Activated naive CD8-positive, alpha-beta T cell treated with anti-CD3 and anti-CD28 coated beads, Interleukin-2, amount 10 ng/mL, durations not matched to agents 7 days and 5 days (primary cell): ENCODE results near the gene CRX. TPM values are rescaled to one million over a fixed set of nuclear protein-coding genes. Genes with fewer than 3 reads are reported as not detected.
"Not testable (repeated sequence)": the region's sequence is repeated elsewhere in the genome, so short reads cannot be mapped to it uniquely, and the experiment has no call there.

ENCODE experiments used
- ATAC-seq: fragments of 150-1000 bp; cut with Tn5 transposase; one replicate; pipeline ENCODE4 v1.10.0; 2021; ENCODE audit warnings: low read depth, moderate library complexity
- POLR2A ChIA-PET: fragments of 350-600 bp; sonication (Branson Sonifier 250); formaldehyde crosslinking; loops from one replicate; lab custom pipeline; 2021; ENCODE audit warnings: antibody characterized with exemption; lab: Charles Lee
- DNase-seq: peaks from one replicate; pipeline ENCODE4 v3.0.0; 2021
- H3K27ac Mint-ChIP-seq: one replicate; pipeline ENCODE4 v1.8.0; 2022; ENCODE audit warnings: mild to moderate bottlenecking, mixed read lengths
- H3K27me3 Mint-ChIP-seq: one replicate; pipeline ENCODE4 v1.8.0; 2022; ENCODE audit warnings: mild to moderate bottlenecking, moderate library complexity, mixed read lengths
- H3K36me3 Mint-ChIP-seq: one replicate; pipeline ENCODE4 v1.8.0; 2021; ENCODE audit warnings: mild to moderate bottlenecking, mixed read lengths
- H3K4me1 Mint-ChIP-seq: one replicate; pipeline ENCODE4 v1.8.0; 2021; ENCODE audit warnings: mixed read lengths
- H3K4me3 Mint-ChIP-seq: one replicate; pipeline ENCODE4 v1.8.0; 2022; ENCODE audit warnings: mild to moderate bottlenecking, moderate library complexity, mixed read lengths
- H3K9me3 Mint-ChIP-seq: one replicate; pipeline ENCODE4 v1.8.0; 2021; ENCODE audit warnings: mixed read lengths
- total RNA-seq, 2 experiments: library from RNA; stranded (reverse); gene quantifications; one replicate each; pipeline ENCODE4 v1.2.3, GENCODE V29; 2021

Gene CRX
- total RNA-seq, 2 experiments from 2014 or later, result 0.06 TPM; not detected in 1

- DNase-seq, H3K36me3 Mint-ChIP-seq, POLR2A ChIA-PET, ATAC-seq, H3K4me1 Mint-ChIP-seq, H3K4me3 Mint-ChIP-seq, H3K27ac Mint-ChIP-seq, H3K9me3 Mint-ChIP-seq: not testable (repeated sequence)
- peaks cover 32% of the 10 kb centered on the region for H3K27me3 Mint-ChIP-seq
These were observed 5.5 kb upstream of the CRX start for GRCh38 chr19:47816270-47816669.

- POLR2A ChIA-PET, H3K36me3 Mint-ChIP-seq, ATAC-seq, H3K4me3 Mint-ChIP-seq, DNase-seq, H3K4me1 Mint-ChIP-seq, H3K9me3 Mint-ChIP-seq, H3K27ac Mint-ChIP-seq: not testable (repeated sequence)
- peaks cover 28% of the 10 kb centered on the region for H3K27me3 Mint-ChIP-seq
These were observed 3.5 kb upstream of the CRX start for GRCh38 chr19:47818221-47818620.

DNA sequence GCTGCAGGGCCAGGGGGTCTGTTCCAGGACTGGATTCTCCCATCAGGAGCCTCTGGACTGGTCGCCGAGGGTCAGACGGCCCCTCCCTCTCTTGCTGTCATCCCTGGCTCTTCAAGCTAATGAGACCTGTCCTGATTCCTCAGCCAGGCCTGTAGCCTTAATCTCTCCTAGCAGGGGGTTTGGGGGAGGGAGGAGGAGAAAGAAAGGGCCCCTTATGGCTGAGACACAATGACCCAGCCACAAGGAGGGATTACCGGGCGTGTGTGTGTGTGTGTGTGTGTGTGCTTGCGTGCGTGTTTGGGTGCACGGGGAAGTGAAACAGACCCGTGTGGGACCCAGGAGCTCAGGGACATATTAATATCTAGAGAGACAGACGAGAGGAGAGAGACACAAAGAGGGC, 1.9 kb upstream of the CRX start:
- Mint-ChIP-seq H3K9me3 (no peaks in the 10 kb centered on the region), H3K4me3 (peak overlapping the region; percentile 24), H3K27me3 (peaks cover 28% of the 10 kb centered on the region), H3K27ac (no peak overlapping the region), H3K36me3 (no peaks in the 10 kb centered on the region), H3K4me1 (peaks cover 4% of the 10 kb centered on the region)
- no peak for ATAC-seq
- DNase-seq, result no peak
- POLR2A ChIA-PET, result no interaction called here

- DNase-seq (no peak), ATAC-seq (no peak)
- Mint-ChIP-seq H3K4me1 (peaks cover 4% of the 10 kb centered on the region), H3K4me3 (no peak overlapping the region), H3K9me3 (no peaks in the 10 kb centered on the region), H3K27ac (no peak overlapping the region), H3K36me3 (no peaks in the 10 kb centered on the region), H3K27me3 (peaks cover 28% of the 10 kb centered on the region)
- POLR2A ChIA-PET, result no interaction called here
These were observed 1.3 kb upstream of the CRX start for GRCh38 chr19:47820410-47820809.

- H3K27ac Mint-ChIP-seq, result no peak overlapping the region
- peaks cover 19% of the 10 kb centered on the region for H3K27me3 Mint-ChIP-seq
- no peak for DNase-seq
- H3K4me1 Mint-ChIP-seq, result peaks cover 4% of the 10 kb centered on the region
- H3K9me3 Mint-ChIP-seq, result no peaks in the 10 kb centered on the region
- ATAC-seq, result no peak
- H3K36me3 Mint-ChIP-seq, result no peaks in the 10 kb centered on the region
- POLR2A ChIA-PET, result no interaction called here
- H3K4me3 Mint-ChIP-seq, result no peak overlapping the region
These were observed 2.7 kb downstream of the CRX start for GRCh38 chr19:47824396-47824795.

- no peak for ATAC-seq
- DNase-seq, result no peak
- Mint-ChIP-seq H3K36me3 (no peaks in the 10 kb centered on the region), H3K27ac (no peak overlapping the region), H3K9me3 (no peaks in the 10 kb centered on the region), H3K4me1 (no peaks in the 10 kb centered on the region), H3K27me3 (peaks cover 4% of the 10 kb centered on the region), H3K4me3 (no peak overlapping the region)
- POLR2A ChIA-PET, result no interaction called here
These were observed 5.1 kb downstream of the CRX start for GRCh38 chr19:47826800-47827199.

- POLR2A ChIA-PET, result no interaction called here
- Mint-ChIP-seq H3K4me3 (no peak overlapping the region), H3K36me3 (no peaks in the 10 kb centered on the region), H3K27ac (no peak overlapping the region), H3K4me1 (no peaks in the 10 kb centered on the region), H3K27me3 (peaks cover 4% of the 10 kb centered on the region), H3K9me3 (no peaks in the 10 kb centered on the region)
- ATAC-seq (no peak), DNase-seq (no peak)
These were observed 11.0 kb downstream of the CRX start for GRCh38 chr19:47832723-47833122.

GRCh38 chr19:47836038-47836437, 14.3 kb downstream of the CRX start:
- POLR2A ChIA-PET, result no interaction called here
- Mint-ChIP-seq H3K27me3 (no peaks in the 10 kb centered on the region), H3K36me3 (no peaks in the 10 kb centered on the region), H3K4me1 (no peaks in the 10 kb centered on the region), H3K27ac (no peak overlapping the region), H3K9me3 (no peaks in the 10 kb centered on the region), H3K4me3 (no peak overlapping the region)
- DNase-seq, result no peak
- no peak for ATAC-seq

DNA sequence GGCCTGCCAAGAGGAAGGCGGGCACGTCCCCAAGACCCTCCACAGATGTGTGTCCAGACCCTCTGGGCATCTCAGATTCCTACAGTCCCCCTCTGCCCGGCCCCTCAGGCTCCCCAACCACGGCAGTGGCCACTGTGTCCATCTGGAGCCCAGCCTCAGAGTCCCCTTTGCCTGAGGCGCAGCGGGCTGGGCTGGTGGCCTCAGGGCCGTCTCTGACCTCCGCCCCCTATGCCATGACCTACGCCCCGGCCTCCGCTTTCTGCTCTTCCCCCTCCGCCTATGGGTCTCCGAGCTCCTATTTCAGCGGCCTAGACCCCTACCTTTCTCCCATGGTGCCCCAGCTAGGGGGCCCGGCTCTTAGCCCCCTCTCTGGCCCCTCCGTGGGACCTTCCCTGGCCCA, 17.7 kb downstream of the CRX start:
- Mint-ChIP-seq H3K27ac (no peak overlapping the region), H3K27me3 (no peaks in the 10 kb centered on the region), H3K36me3 (no peaks in the 10 kb centered on the region)

GRCh38 chr19:47839913-47840312, 18.2 kb downstream of the CRX start:
- no peaks in the 10 kb centered on the region for H3K4me1 Mint-ChIP-seq
- H3K27me3 Mint-ChIP-seq, result no peaks in the 10 kb centered on the region
- ATAC-seq (no peak), DNase-seq (no peak)
- POLR2A ChIA-PET, result no interaction called here
- no peaks in the 10 kb centered on the region for H3K9me3 Mint-ChIP-seq
- no peak overlapping the region for H3K4me3 Mint-ChIP-seq
- no peak overlapping the region for H3K27ac Mint-ChIP-seq
- H3K36me3 Mint-ChIP-seq, result no peaks in the 10 kb centered on the region

More for the DNA sequence above, 17.7 kb downstream of the CRX start:
- no peak for ATAC-seq
- H3K9me3 Mint-ChIP-seq, result no peaks in the 10 kb centered on the region
- H3K4me1 Mint-ChIP-seq, result no peaks in the 10 kb centered on the region
- H3K4me3 Mint-ChIP-seq, result no peak overlapping the region
- POLR2A ChIA-PET, result no interaction called here
- DNase-seq, result no peak

GRCh38 chr19:47842941-47843340, 21.2 kb downstream of the CRX start:
- ATAC-seq, result no peak
- no peak for DNase-seq
- H3K27ac Mint-ChIP-seq, result no peak overlapping the region
- H3K36me3 Mint-ChIP-seq, result no peaks in the 10 kb centered on the region
- peaks cover 8% of the 10 kb centered on the region for H3K27me3 Mint-ChIP-seq
- no peak overlapping the region for H3K4me3 Mint-ChIP-seq
- H3K9me3 Mint-ChIP-seq, result no peaks in the 10 kb centered on the region
- POLR2A ChIA-PET, result no interaction called here
- H3K4me1 Mint-ChIP-seq, result no peaks in the 10 kb centered on the region

GRCh38 chr19:47848425-47848822, 26.7 kb downstream of the CRX start:
- peaks cover 43% of the 10 kb centered on the region for H3K27me3 Mint-ChIP-seq
- no peaks in the 10 kb centered on the region for H3K36me3 Mint-ChIP-seq
- H3K9me3 Mint-ChIP-seq, result no peaks in the 10 kb centered on the region
- ATAC-seq (no peak), DNase-seq (no peak)
- POLR2A ChIA-PET, result no interaction called here
- no peak overlapping the region for H3K4me3 Mint-ChIP-seq
- peaks cover 4% of the 10 kb centered on the region for H3K4me1 Mint-ChIP-seq
- H3K27ac Mint-ChIP-seq, result no peak overlapping the region

GRCh38 chr19:47848823-47849473, 27.2 kb downstream of the CRX start:
- no peaks in the 10 kb centered on the region for H3K36me3 Mint-ChIP-seq
- peaks cover 47% of the 10 kb centered on the region for H3K27me3 Mint-ChIP-seq
- DNase-seq (peak; percentile 51), ATAC-seq (no peak)
- no peak overlapping the region for H3K27ac Mint-ChIP-seq
- POLR2A ChIA-PET, result no interaction called here
- peaks cover 4% of the 10 kb centered on the region for H3K4me1 Mint-ChIP-seq
- H3K4me3 Mint-ChIP-seq, result peak overlapping the region; percentile 53
- no peaks in the 10 kb centered on the region for H3K9me3 Mint-ChIP-seq

GRCh38 chr19:47853003-47853402, 31.3 kb downstream of the CRX start:
- Mint-ChIP-seq H3K36me3 (no peaks in the 10 kb centered on the region), H3K9me3 (no peaks in the 10 kb centered on the region), H3K27me3 (peaks cover 39% of the 10 kb centered on the region), H3K4me3 (no peak overlapping the region), H3K4me1 (peaks cover 9% of the 10 kb centered on the region), H3K27ac (no peak overlapping the region)
- ATAC-seq, result no peak
- DNase-seq, result no peak
- POLR2A ChIA-PET, result interaction anchor here (0.8 kb wide), 1 partner anchor 9 kb away, joined by 6 read pairs; no protein-coding TSS in a partner anchor
